Epithelial cell of esophagus (primary cell): ENCODE results near the gene ZBTB20.

Experiments used
- DNase-seq: peaks from one replicate; pipeline ENCODE4 v3.0.0; 2010; ENCODE audit warnings: low read depth
- H3K4me3 ChIP-seq: 2 replicates; pipeline ENCODE4 v1.5.1; 2011; ENCODE audit warnings: mild to moderate bottlenecking, low read length, control low read depth
- CTCF ChIP-seq: IDR thresholded peaks from 2 replicates; pipeline ENCODE4 v1.5.1; 2011; ENCODE audit warnings: low read depth, mild to moderate bottlenecking, low read length, control low read depth, inconsistent platforms; ENCODE audit not compliant: insufficient read depth; ENCODE audit errors: missing control alignments

Gene ZBTB20

GRCh38 chr3:114608293-114608692, 538.8 kb downstream of the ZBTB20 start:
- peak; percentile 54 for DNase-seq
- no peak for TF ChIP-seq CTCF
- no peak overlapping the region for H3K4me3 ChIP-seq

GRCh38 chr3:114606336-114606735, 540.8 kb downstream of the ZBTB20 start:
- DNase-seq, result no peak
- no peak overlapping the region for H3K4me3 ChIP-seq
- TF ChIP-seq CTCF, result no peak

- no peak for TF ChIP-seq CTCF
- H3K4me3 ChIP-seq, result no peak overlapping the region
- no peak for DNase-seq
These were observed 546.5 kb downstream of the ZBTB20 start for GRCh38 chr3:114600571-114600970.

- no peak for TF ChIP-seq CTCF
- DNase-seq, result no peak
- no peak overlapping the region for H3K4me3 ChIP-seq
These were observed 549.2 kb downstream of the ZBTB20 start for GRCh38 chr3:114597871-114598270.

GRCh38 chr3:114597012-114597411, 550.1 kb downstream of the ZBTB20 start:
- H3K4me3 ChIP-seq, result no peak overlapping the region
- no peak for DNase-seq
- no peak for TF ChIP-seq CTCF

- no peak for DNase-seq
- no peak overlapping the region for H3K4me3 ChIP-seq
- TF ChIP-seq CTCF, result no peak
These were observed 550.9 kb downstream of the ZBTB20 start for GRCh38 chr3:114596147-114596546.

- no peak overlapping the region for H3K4me3 ChIP-seq
- no peak for DNase-seq
- no peak for TF ChIP-seq CTCF
These were observed 551.5 kb downstream of the ZBTB20 start for GRCh38 chr3:114595522-114596028.
